BLaER1 treated with 17β-estradiol and CSF1 and Interleukin-3, amounts not matched to agents 10 nM and 100 nM (cell line): ENCODE results near the gene SMG6.

Experiments
- H3K27ac ChIP-seq, 11 experiments: shearing (Covaris generic); formaldehyde crosslinking; 2 replicates each; pipeline ENCODE4 v1.8.1; 2022
- H3K27me3 ChIP-seq, 11 experiments: shearing (Covaris generic); formaldehyde crosslinking; 2 replicates each; pipeline ENCODE4 v1.8.1; 2022
- H3K36me3 ChIP-seq, 11 experiments: shearing (Covaris generic); formaldehyde crosslinking; 2 replicates each; pipeline ENCODE4 v1.8.1; 2022
- H3K4me1 ChIP-seq, 10 experiments: shearing (Covaris generic); formaldehyde crosslinking; 2 replicates each; pipeline ENCODE4 v1.8.1; 2022
- H3K4me2 ChIP-seq, 11 experiments: shearing (Covaris generic); formaldehyde crosslinking; 2 replicates each; pipeline ENCODE4 v1.8.1; 2022
- H3K4me3 ChIP-seq, 10 experiments: shearing (Covaris generic); formaldehyde crosslinking; 2 replicates each; pipeline ENCODE4 v1.8.1; 2022
- H3K9ac ChIP-seq, 11 experiments: shearing (Covaris generic); formaldehyde crosslinking; 2 replicates each; pipeline ENCODE4 v1.8.1; 2022
- H3K9me3 ChIP-seq, 11 experiments: shearing (Covaris generic); formaldehyde crosslinking; replicated peaks in 1 of 11; 2 replicates each; pipeline ENCODE4 v1.8.1; 2022
- H4K20me1 ChIP-seq, 11 experiments: shearing (Covaris generic); formaldehyde crosslinking; 2 replicates each; pipeline ENCODE4 v1.8.1; 2022
- Cebpa-rat ChIP-seq, 11 experiments: shearing (Covaris generic); IDR thresholded peaks; 2 replicates each; pipeline ENCODE4 v1.8.1; 2022

SMG6 gene

GRCh38 chr17:2012499-2012898 is 291.1 kb downstream of the SMG6 start:
- Histone ChIP-seq H3K27me3 (no peaks in the 10 kb centered on the region), H3K4me3 (peak overlapping the region in 5 of 10 experiments; percentile 4 to 45 (median 25); a peak in 5 of 20 replicates), H3K9me3 (peaks cover 0 to 5% (median 0%) of the 10 kb centered on the region in 11 experiments; a peak in 1 of 22 replicates), H3K4me1 (peaks cover 26 to 73% (median 57%) of the 10 kb centered on the region in 10 experiments), H3K27ac (peak overlapping the region in 9 of 11 experiments; percentile 33 to 81 (median 67); a peak in 16 of 22 replicates), H3K36me3 (0 out of 22 replicates have a peak, but pooled peaks cover 0 to 5% (median 0%) of the 10 kb centered on the region in 11 experiments), H3K9ac (peak overlapping the region in 9 of 11 experiments; percentile 31 to 73 (median 59); a peak in 15 of 22 replicates), H3K4me2 (peak overlapping the region; percentile 70 to 90 (median 82)), H4K20me1 (peaks cover 0 to 10% (median 0%) of the 10 kb centered on the region in 11 experiments; a peak in 4 of 22 replicates)
- no peak for TF ChIP-seq Cebpa-rat (IDR thresholded peaks at IDR 0.05)

- peak overlapping the region in 6 of 10 experiments; percentile 4 to 45 (median 22); a peak in 9 of 20 replicates for H3K4me3 ChIP-seq
- H3K27ac ChIP-seq = peak overlapping the region in 9 of 11 experiments; percentile 33 to 81 (median 67); a peak in 17 of 22 replicates
- H3K36me3 ChIP-seq = peaks cover 0 to 6% (median 0%) of the 10 kb centered on the region in 11 experiments; a peak in 3 of 22 replicates
- peak overlapping the region in 9 of 11 experiments; percentile 31 to 73 (median 59); a peak in 19 of 22 replicates for H3K9ac ChIP-seq
- no peaks in the 10 kb centered on the region for H3K27me3 ChIP-seq
- H3K4me1 ChIP-seq = peaks cover 20 to 65% (median 49%) of the 10 kb centered on the region in 10 experiments
- H4K20me1 ChIP-seq = peaks cover 0 to 3% (median 0%) of the 10 kb centered on the region in 11 experiments; a peak in 1 of 22 replicates
- peaks cover 0 to 5% (median 0%) of the 10 kb centered on the region in 11 experiments; a peak in 1 of 22 replicates for H3K9me3 ChIP-seq
- TF ChIP-seq Cebpa-rat (IDR thresholded peaks at IDR 0.05) = no peak
- peak overlapping the region; percentile 70 to 90 (median 82) for H3K4me2 ChIP-seq
Measured at GRCh38 chr17:2011411-2012371, 291.9 kb downstream of the SMG6 start.
